Heart left ventricle (tissue), 16 donors: ENCODE measurements around the gene RASEF. TPM values are rescaled to one million over a fixed set of nuclear protein-coding genes. Genes with fewer than 3 reads are reported as not detected.

Experiments
- ATAC-seq, 4 donors: fragments of 200-7000 bp; cut with Tn5 transposase; one replicate each; pipeline ENCODE4 v1.9.1; 2020 to 2022; ENCODE audit warnings: moderate library complexity in 4 of 4, mild to moderate bottlenecking in 3 of 4, moderate number of reproducible peaks in 1 of 4
- DNase-seq, 5 donors: peaks; one replicate each; pipeline ENCODE4 v3.0.0-alpha.2; 2020
- H3K27ac ChIP-seq, 12 donors: fragments of 200-600 bp; sonication (generic) in 4 of 12; one replicate each; pipeline versions ENCODE4 v1.5.0 to v1.8.0; 2016 to 2022; ENCODE audit warnings: mild to moderate bottlenecking in 2 of 12
- H3K27me3 ChIP-seq, 9 donors: fragments of 200-600 bp; sonication (generic) in 2 of 9; one replicate each; pipeline versions ENCODE4 v1.5.1 to v1.8.0; 2016 to 2022; ENCODE audit warnings: mild to moderate bottlenecking in 3 of 9
- H3K36me3 ChIP-seq, 9 donors: fragments of 200-600 bp; sonication (generic) in 2 of 9; one replicate each; pipeline versions ENCODE4 v1.5.0 to v1.8.0; 2018 to 2022; ENCODE audit warnings: mild to moderate bottlenecking in 2 of 9
- H3K4me1 ChIP-seq, 12 donors: fragments of 200-600 bp; sonication (generic) in 4 of 12; one replicate each; pipeline versions ENCODE4 v1.5.0 to v1.8.0; 2016 to 2022; ENCODE audit warnings: mild to moderate bottlenecking in 3 of 12
- H3K4me3 ChIP-seq, 12 donors: fragments of 200-600 bp; sonication (generic) in 4 of 12; one replicate each; pipeline versions ENCODE4 v1.5.0 to v1.8.0; 2017 to 2022; ENCODE audit warnings: mild to moderate bottlenecking in 9 of 12, moderate library complexity in 4 of 12
- H3K9me3 ChIP-seq, 12 donors: fragments of 200-600 bp; sonication (generic) in 4 of 12; one replicate each; pipeline versions ENCODE4 v1.5.0 to v1.8.0; 2016 to 2022; ENCODE audit warnings: mild to moderate bottlenecking in 1 of 12
- CTCF ChIP-seq, 12 donors: fragments of 200-600 bp; sonication (generic) in 4 of 12; IDR thresholded peaks; one replicate each; pipeline versions ENCODE4 v1.5.0 to v1.8.0; 2018 to 2022; ENCODE audit warnings: antibody characterized with exemption in 12 of 12, mild to moderate bottlenecking in 5 of 12
- POLR2A ChIP-seq, 2 donors: fragments of 450-650 bp; IDR thresholded peaks; one replicate each; pipeline ENCODE4 v1.6.1; 2017; ENCODE audit warnings: antibody characterized with exemption in 2 of 2, mild to moderate bottlenecking in 2 of 2, moderate library complexity in 2 of 2
- WGBS, 4 donors: extraction: QIAGEN DNeasy Blood & Tissue Kit in 2 of 4; methylation state at CpG; one replicate each; pipeline versions ENCODE4 v1.1.5 to v1.1.7; 2013 to 2018; 5-methylcytosine and 5-hydroxymethylcytosine counted together
- intact Hi-C, 10 donors: fragments of 100-400 bp; cut with DNase I; formaldehyde crosslinking; loops; one replicate each; pipeline versions ENCODE4 v1.11.1 to v1.14.2; 2022
- polyA plus RNA-seq, 2 donors: library from polyadenylated mRNA; stranded (reverse); fragments of 200-250 nt; gene quantifications; one replicate each; pipeline ENCODE4 v1.2.3, GENCODE V29; 2013
- total RNA-seq, 9 donors: library from RNA; depleted of rRNA in 2 of 9; stranded (reverse); fragments of >200 nt in 2 of 9; fragmentation: NEBNext Ultra II Directional in 3 of 9; extraction: Animal tissue kit (Norgen Biotek cat#: 25700) in 3 of 9; gene quantifications; one replicate each; pipeline versions ENCODE4 v1.1.0 to v1.2.4, GENCODE V29; 2016 to 2023
- donor health status: ischemic (EF 13 %, LVEDD 7.1; RV severe dilation, severe dysfunction).
- donor health status: healthy with polysubstance abuse.
- donor health status: DM: no; HTN: yes; CAD: no.
- donor health status: DM: no; HTN: no; CAD: no.
- donor health status: ischemic (EF 25% LVEDD 6.9; RV normal size, moderate dysfunction).
- donor health status: ischemic (EF 25% LVEDD 5.7; RV mildly dilated, moderate dysfunction).
- donor health status: healthy.
- donor health status: DM: yes; HTN: yes; CAD: no.
- donor health status: ischemic (EF 35%, LVEDD 5.7; RV mildly dilated, moderate dysfunction).
- donor health status: nonischemic (EF 11% LVEDD 7.7; RV severe dilation, severe dysfunction).
- donor health status: DM: yes; HTN: yes; CAD: no.
- donor health status: PGD.
- donor health status: ischemic (EF 29% LVEDD 5.4; RV normal size, mild dysfunction).
- donor health status: nonischemic (EF 23%, LVEDD 6.1; RV moderate dilation, normal function).

RASEF gene
- total and polyA plus RNA-seq, 11 donors, result 0.05 to 0.20 (median 0.08) TPM; not detected in 4

- intact Hi-C loops, result loop anchor here in 1 of 10 donors (10.0 kb wide), 1 partner anchor 434 kb away; no protein-coding TSS in a partner anchor
- TF ChIP-seq POLR2A (IDR thresholded peaks at IDR 0.05), result no peak
- no peak for TF ChIP-seq CTCF (IDR thresholded peaks at IDR 0.05)
- WGBS, 4 donors, result 83 to 90% (median 88%) methylated on average over 1 of the region's 1 CpG
Measured at GRCh38 chr9:82968816-82969215, 94.1 kb downstream of the RASEF start.

GRCh38 chr9:82968388-82968787, 94.6 kb downstream of the RASEF start:
- Histone ChIP-seq H3K27me3 (peaks cover 0 to 10% (median 0%) of the 10 kb centered on the region in 9 donors), H3K27ac (no peak overlapping the region), H3K4me1 (no peaks in the 10 kb centered on the region), H3K4me3 (no peak overlapping the region), H3K9me3 (peaks cover 0 to 5% (median 0%) of the 10 kb centered on the region in 12 donors), H3K36me3 (no peaks in the 10 kb centered on the region)
- WGBS, 4 donors, result 78 to 87% (median 82%) methylated on average over 3 of the region's 3 CpGs
- intact Hi-C loops, result loop anchor here in 1 of 10 donors (10.0 kb wide), 1 partner anchor 434 kb away; no protein-coding TSS in a partner anchor
- no peak for ATAC-seq
- no peak for TF ChIP-seq POLR2A (IDR thresholded peaks at IDR 0.05)
- TF ChIP-seq CTCF (IDR thresholded peaks at IDR 0.05), result no peak
- no peak for DNase-seq

More at GRCh38 chr9:82968816-82969215, 94.1 kb downstream of the RASEF start:
- Histone ChIP-seq H3K27me3 (peaks cover 0 to 10% (median 0%) of the 10 kb centered on the region in 9 donors), H3K36me3 (no peaks in the 10 kb centered on the region), H3K27ac (no peak overlapping the region), H3K4me3 (no peak overlapping the region), H3K9me3 (peaks cover 0 to 5% (median 0%) of the 10 kb centered on the region in 12 donors), H3K4me1 (no peaks in the 10 kb centered on the region)
- no peak for ATAC-seq
- no peak for DNase-seq

GRCh38 chr9:82961504-82962125, 101.3 kb downstream of the RASEF start:
- intact Hi-C loops, result loop anchor here in 2 of 10 donors (5.0 to 10.0 kb wide), 3 partner anchors 427 to 1439 kb away; no protein-coding TSS in a partner anchor
- peak in 4 of 5 donors; percentile 56 to 77 (median 62) for DNase-seq
- WGBS, 4 donors, result 17 to 24% (median 21%) methylated on average over 7 of the region's 7 CpGs

More at GRCh38 chr9:82961504-82962125, 101.3 kb downstream of the RASEF start:
- H3K9me3 ChIP-seq, result no peaks in the 10 kb centered on the region
- peaks cover 0 to 5% (median 0%) of the 10 kb centered on the region in 12 donors for H3K4me1 ChIP-seq
- H3K36me3 ChIP-seq, result no peaks in the 10 kb centered on the region
- no peak overlapping the region for H3K4me3 ChIP-seq
- H3K27me3 ChIP-seq, result peaks cover 0 to 4% (median 0%) of the 10 kb centered on the region in 9 donors
- TF ChIP-seq CTCF (IDR thresholded peaks at IDR 0.05), result peak; percentile 61 to 85 (median 72)
- no peak for TF ChIP-seq POLR2A (IDR thresholded peaks at IDR 0.05)
- peak in 3 of 4 donors; percentile 85 to 92 (median 89) for ATAC-seq
- H3K27ac ChIP-seq, result no peak overlapping the region
